Neural cell (in vitro differentiated cells): ENCODE data around the gene RAI14. TPM values are rescaled to one million over a fixed set of nuclear protein-coding genes. Genes with fewer than 3 reads are reported as not detected.

Experiments used
- H2AFZ ChIP-seq: fragments of 200-600, 300-800 bp; sonication (generic), shearing (Covaris generic); 2 replicates; pipeline ENCODE4 v1.6.0; 2014; ENCODE audit warnings: low read depth, mild to moderate bottlenecking, antibody characterized with exemption, low read length, moderate library complexity
- H3F3A ChIP-seq: fragments of 200-600 bp; shearing (Covaris generic); 2 replicates; pipeline ENCODE4 v1.6.1; 2016; ENCODE audit warnings: mild to moderate bottlenecking, moderate library complexity, mixed read lengths, antibody characterized with exemption, low read length; ENCODE audit not compliant: insufficient read depth, poor library complexity, severe bottlenecking
- H3K27ac ChIP-seq: fragments of 200-600, 300-800 bp; sonication (generic), shearing (Covaris generic); 2 replicates; pipeline ENCODE4 v1.5.1; 2014; ENCODE audit warnings: mild to moderate bottlenecking, low read length, moderate library complexity
- H3K27me3 ChIP-seq: fragments of 300-800, 200-600 bp; sonication (generic), shearing (Covaris generic); 2 replicates; pipeline ENCODE4 v1.6.0; 2014; ENCODE audit warnings: mild to moderate bottlenecking, low read depth, low read length, moderate library complexity; ENCODE audit not compliant: insufficient read depth
- H3K36me3 ChIP-seq: fragments of 300-800, 200-600 bp; sonication (generic), shearing (Covaris generic); 2 replicates; pipeline ENCODE4 v1.5.1; 2014; ENCODE audit warnings: mild to moderate bottlenecking, antibody characterized with exemption, low read length, moderate library complexity; ENCODE audit not compliant: insufficient read depth
- H3K4me2 ChIP-seq: fragments of 300-800, 200-600 bp; sonication (generic), shearing (Covaris generic); 2 replicates; pipeline ENCODE4 v1.6.0; 2014; ENCODE audit warnings: mild to moderate bottlenecking, low read length
- H3K4me3 ChIP-seq: fragments of 300-800, 200-600 bp; sonication (generic), shearing (Covaris generic); 2 replicates; pipeline ENCODE4 v1.5.1; 2014; ENCODE audit warnings: mild to moderate bottlenecking, low read length, moderate library complexity
- H3K79me2 ChIP-seq: fragments of 200-600 bp; shearing (Covaris generic); replicated peaks from 2 replicates; pipeline ENCODE4 v1.6.0; 2014; ENCODE audit warnings: mild to moderate bottlenecking, low read length, moderate library complexity; ENCODE audit not compliant: insufficient read depth
- H3K9ac ChIP-seq: fragments of 300-800, 200-600 bp; sonication (generic), shearing (Covaris generic); 2 replicates; pipeline ENCODE4 v1.6.1; 2016; ENCODE audit warnings: mild to moderate bottlenecking, low read length, mixed read lengths
- H3K9me2 ChIP-seq: fragments of 200-600 bp; shearing (Covaris generic); 2 replicates; pipeline ENCODE4 v1.6.1; 2016; ENCODE audit warnings: mild to moderate bottlenecking, low read length, mixed read lengths; ENCODE audit not compliant: insufficient read depth
- H3K9me3 ChIP-seq: fragments of 200-600, 300-800 bp; sonication (generic), shearing (Covaris generic); 2 replicates; pipeline ENCODE4 v1.6.1; 2016; ENCODE audit warnings: mild to moderate bottlenecking, mixed run types, low read length, moderate library complexity, mixed read lengths
- H4K20me1 ChIP-seq: fragments of 200-600 bp; shearing (Covaris generic); 2 replicates; pipeline ENCODE4 v1.6.1; 2016; ENCODE audit warnings: mild to moderate bottlenecking, mixed run types; ENCODE audit not compliant: insufficient read depth
- CTCF ChIP-seq: fragments of 450-650 bp; IDR thresholded peaks from 2 replicates; pipeline ENCODE4 v1.5.1; 2014; ENCODE audit warnings: antibody characterized with exemption, mild to moderate bottlenecking, moderate library complexity; ENCODE audit not compliant: poor library complexity, severe bottlenecking
- EP300 ChIP-seq: fragments of 450-650 bp; conservative IDR thresholded peaks from 2 replicates; pipeline ENCODE4 v1.6.1; 2014; ENCODE audit warnings: antibody characterized with exemption, mild to moderate bottlenecking, moderate library complexity; ENCODE audit not compliant: poor library complexity, severe bottlenecking
- EZH2 ChIP-seq: fragments of 200-600, 300-800 bp; shearing (Covaris generic), sonication (generic); IDR thresholded peaks from 2 replicates; pipeline ENCODE4 v1.6.1; 2014; ENCODE audit warnings: antibody characterized with exemption, low read length, borderline replicate concordance, mild to moderate bottlenecking; ENCODE audit not compliant: insufficient read depth, poor library complexity, severe bottlenecking
- MXI1 ChIP-seq: fragments of 450-650 bp; conservative IDR thresholded peaks from 2 replicates; pipeline ENCODE4 v1.6.1; 2014; ENCODE audit warnings: antibody characterized with exemption, mild to moderate bottlenecking; ENCODE audit not compliant: poor library complexity, severe bottlenecking
- POLR2AphosphoS5 ChIP-seq: IDR thresholded peaks from 2 replicates; pipeline ENCODE4 v1.6.1; 2012
- RAD21 ChIP-seq: fragments of 450-650 bp; conservative IDR thresholded peaks from 2 replicates; pipeline ENCODE4 v1.6.1; 2014; ENCODE audit warnings: antibody characterized with exemption, mild to moderate bottlenecking, moderate library complexity
- REST ChIP-seq: IDR thresholded peaks from 2 replicates; pipeline ENCODE4 v1.6.1; 2012; ENCODE audit warnings: borderline replicate concordance
- SMC3 ChIP-seq: fragments of 450-650 bp; conservative IDR thresholded peaks from 2 replicates; pipeline ENCODE4 v1.6.1; 2014; ENCODE audit warnings: antibody characterized with exemption, mild to moderate bottlenecking, moderate library complexity; ENCODE audit not compliant: poor library complexity
- TAF1 ChIP-seq: IDR thresholded peaks from 2 replicates; pipeline ENCODE4 v1.6.1; 2012; ENCODE audit warnings: low read depth
- polyA plus RNA-seq: library from polyadenylated mRNA; depleted of rRNA; stranded (reverse); fragments of >200 nt; gene quantifications from 2 replicates; pipeline ENCODE4 v1.2.3, GENCODE V29; 2014

RAI14 gene
- polyA plus RNA-seq, 1 donor from 2014 or later: 7.8 TPM

GRCh38 chr5:34610546-34610945 lies 45.6 kb upstream of the RAI14 start:
- Histone ChIP-seq H3K79me2 (no peaks in the 10 kb centered on the region), H3K36me3 (no peaks in the 10 kb centered on the region), H3K4me2 (no peak overlapping the region), H3K9ac (no peak overlapping the region), H3K9me3 (no peaks in the 10 kb centered on the region), H3K27me3 (no peaks in the 10 kb centered on the region), H3K9me2 (no peaks in the 10 kb centered on the region), H2AFZ (no peak overlapping the region), H3K4me3 (no peak overlapping the region), H3K27ac (peak overlapping the region; percentile 13), H3F3A (no peaks in the 10 kb centered on the region), H4K20me1 (no peaks in the 10 kb centered on the region)
- TF ChIP-seq RAD21 (no peak), REST (no peak), EP300 (no peak), EZH2 (no peak), POLR2AphosphoS5 (no peak), MXI1 (no peak), TAF1 (no peak), SMC3 (no peak), CTCF (no peak)

GRCh38 chr5:34611464-34612415 lies 44.4 kb upstream of the RAI14 start:
- no peaks in the 10 kb centered on the region for H3K27me3 ChIP-seq
- no peaks in the 10 kb centered on the region for H3K79me2 ChIP-seq
- no peak overlapping the region for H3K9ac ChIP-seq
- no peaks in the 10 kb centered on the region for H4K20me1 ChIP-seq
- no peaks in the 10 kb centered on the region for H3K9me3 ChIP-seq
- TF ChIP-seq RAD21 (no peak), POLR2AphosphoS5 (no peak), REST (no peak), EZH2 (no peak), CTCF (no peak), EP300 (no peak), TAF1 (no peak), MXI1 (no peak), SMC3 (no peak)
- no peak overlapping the region for H3K4me3 ChIP-seq
- no peak overlapping the region for H2AFZ ChIP-seq
- H3F3A ChIP-seq: no peaks in the 10 kb centered on the region
- H3K36me3 ChIP-seq: no peaks in the 10 kb centered on the region
- H3K4me2 ChIP-seq: no peak overlapping the region
- peak overlapping the region; percentile 13 for H3K27ac ChIP-seq
- no peaks in the 10 kb centered on the region for H3K9me2 ChIP-seq
